Mammary epithelial cell (primary cell): ENCODE data around the gene MYO18A.

Source experiments
- EZH2 ChIP-seq: IDR thresholded peaks from 2 replicates; pipeline ENCODE4 v1.6.1; 2012; ENCODE audit warnings: low read length, inconsistent platforms, borderline replicate concordance
- TF ChIP-seq, protein P1 (sequence below), 2 donors: IDR thresholded peaks in 1 of 2; conservative IDR thresholded peaks in 1 of 2; 2 replicates each; pipeline ENCODE4 v1.5.1; 2011 to 2012; ENCODE audit warnings: inconsistent platforms in 2 of 2, low read length in 2 of 2, mild to moderate bottlenecking in 2 of 2, control low read depth in 1 of 2, low read depth in 1 of 2; ENCODE audit not compliant: insufficient read depth in 1 of 2; ENCODE audit errors: extremely low read depth in 1 of 2

DNA sequence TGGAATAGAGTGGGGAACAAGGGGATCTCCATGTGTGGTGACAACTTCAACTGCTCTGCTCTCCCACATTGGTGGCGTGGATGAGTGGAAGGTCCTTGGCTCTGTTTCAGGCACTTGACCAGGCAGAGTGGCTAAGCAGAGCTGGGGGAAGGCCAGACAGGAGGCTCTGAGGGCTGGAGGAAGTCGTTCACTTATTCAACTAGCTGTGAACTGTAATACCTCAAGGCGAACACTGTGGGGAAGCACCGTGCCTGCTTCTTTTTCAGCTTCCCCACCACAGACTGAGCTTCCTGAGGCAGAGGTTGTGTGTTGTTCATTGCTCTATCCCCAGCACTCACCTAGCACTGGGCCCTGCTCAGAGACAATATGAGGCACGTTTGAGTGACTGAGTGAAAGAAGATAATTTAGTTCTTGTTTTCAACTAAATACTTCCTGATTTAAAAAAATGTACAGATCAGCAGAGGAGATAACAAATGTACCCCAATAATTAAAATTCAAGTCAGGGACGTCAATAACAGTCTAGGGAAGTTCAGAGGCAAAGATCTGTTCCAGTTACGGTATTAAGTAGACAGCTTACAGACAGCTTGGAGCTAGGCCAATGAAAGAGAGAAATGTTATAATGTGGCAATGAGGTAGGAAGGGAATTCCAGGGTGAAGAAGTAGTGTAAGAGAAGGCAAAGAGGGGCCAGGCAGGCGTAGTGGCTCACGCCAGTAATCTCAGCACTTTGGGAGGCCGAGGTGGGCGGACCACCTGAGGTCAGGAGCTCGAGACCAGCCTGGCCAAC is 34.7 kb downstream of the MYO18A start:
- TF ChIP-seq, protein P1, sequence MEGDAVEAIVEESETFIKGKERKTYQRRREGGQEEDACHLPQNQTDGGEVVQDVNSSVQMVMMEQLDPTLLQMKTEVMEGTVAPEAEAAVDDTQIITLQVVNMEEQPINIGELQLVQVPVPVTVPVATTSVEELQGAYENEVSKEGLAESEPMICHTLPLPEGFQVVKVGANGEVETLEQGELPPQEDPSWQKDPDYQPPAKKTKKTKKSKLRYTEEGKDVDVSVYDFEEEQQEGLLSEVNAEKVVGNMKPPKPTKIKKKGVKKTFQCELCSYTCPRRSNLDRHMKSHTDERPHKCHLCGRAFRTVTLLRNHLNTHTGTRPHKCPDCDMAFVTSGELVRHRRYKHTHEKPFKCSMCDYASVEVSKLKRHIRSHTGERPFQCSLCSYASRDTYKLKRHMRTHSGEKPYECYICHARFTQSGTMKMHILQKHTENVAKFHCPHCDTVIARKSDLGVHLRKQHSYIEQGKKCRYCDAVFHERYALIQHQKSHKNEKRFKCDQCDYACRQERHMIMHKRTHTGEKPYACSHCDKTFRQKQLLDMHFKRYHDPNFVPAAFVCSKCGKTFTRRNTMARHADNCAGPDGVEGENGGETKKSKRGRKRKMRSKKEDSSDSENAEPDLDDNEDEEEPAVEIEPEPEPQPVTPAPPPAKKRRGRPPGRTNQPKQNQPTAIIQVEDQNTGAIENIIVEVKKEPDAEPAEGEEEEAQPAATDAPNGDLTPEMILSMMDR (conservative IDR thresholded peaks at IDR 0.05 in 1 of 2, IDR thresholded peaks at IDR 0.05 in 1 of 2; ENCODE audit: extremely low read depth in 1 of 2, insufficient read depth in 1 of 2, low read depth in 1 of 2, low read length in 2 of 2): peak; percentile 66 to 73
- no peak for TF ChIP-seq EZH2
